ENCODE data around the gene SCRN3.
A peak's percentile ranks its signal among the peaks of the same experiment; 100 is the strongest.
"Not testable (repeated sequence)": the region's sequence is repeated elsewhere in the genome, so short reads cannot be mapped to it uniquely, and the experiment has no call there.

Gene SCRN3

GRCh38 chr2:174395284-174395968, at the start of gene SCRN3:
Gene SCRN3, plus strand, starts transcription at chr2:174395730. Its CDS starts 2,554 bp downstream, at chr2:174398284.
- Histone ChIP-seq H3K27ac (ENCODE audit: low read length) (peak within 1 kb of the TSS; percentile 80), H3K27me3 (ENCODE audit: control insufficient read depth, insufficient read depth, low read length) (no peaks in the 10 kb centered on the region), H3K36me3 (ENCODE audit: control insufficient read depth, low read depth, low read length) (no peaks in the 10 kb centered on the region), H3K4me1 (ENCODE audit: control insufficient read depth, low read depth, low read length) (peaks cover 6% of the 10 kb centered on the region), H3K9ac (ENCODE audit: low read length) (peak within 1 kb of the TSS; percentile 61), H3K4me3 (ENCODE audit: low read length) (peak within 1 kb of the TSS; percentile 95), H3K9me3 (ENCODE audit: control insufficient read depth, low read depth, low read length) (no peaks in the 10 kb centered on the region)

DNA sequence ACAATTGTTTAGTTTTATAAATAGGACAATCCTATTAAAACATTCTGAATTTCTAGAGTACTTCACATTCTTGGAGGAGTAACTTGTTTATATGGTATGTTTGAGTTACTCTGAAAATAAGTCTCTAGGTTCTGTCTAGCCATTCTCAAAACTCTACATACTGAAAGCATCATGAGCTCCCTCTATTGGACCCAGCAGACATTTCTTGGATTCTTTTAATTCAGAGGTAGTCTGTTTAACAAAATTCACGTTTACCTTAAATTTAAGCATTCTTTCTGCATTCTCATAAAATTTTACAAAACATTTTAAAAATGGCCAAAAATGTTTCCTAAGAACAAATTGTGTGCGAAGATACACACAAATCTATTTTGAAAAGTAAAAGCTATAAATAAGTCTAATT, 45.5 kb upstream of the SCRN3 start:
- Histone ChIP-seq H3K9ac (ENCODE audit: low read length) (no peak overlapping the region), H3K4me1 (ENCODE audit: control insufficient read depth, low read depth, low read length) (peaks cover 3% of the 10 kb centered on the region), H3K9me3 (ENCODE audit: control insufficient read depth, low read depth, low read length) (no peaks in the 10 kb centered on the region), H3K27ac (ENCODE audit: low read length) (no peak overlapping the region), H3K4me3 (ENCODE audit: low read length) (no peak overlapping the region), H3K27me3 (ENCODE audit: control insufficient read depth, insufficient read depth, low read length) (peaks cover 12% of the 10 kb centered on the region), H3K36me3 (ENCODE audit: control insufficient read depth, low read depth, low read length) (no peaks in the 10 kb centered on the region)

- Histone ChIP-seq H3K9me3 (ENCODE audit: control insufficient read depth, low read depth, low read length) (no peaks in the 10 kb centered on the region), H3K27me3 (ENCODE audit: control insufficient read depth, insufficient read depth, low read length) (peaks cover 5% of the 10 kb centered on the region), H3K4me1 (ENCODE audit: control insufficient read depth, low read depth, low read length) (peaks cover 3% of the 10 kb centered on the region), H3K27ac (ENCODE audit: low read length) (no peak overlapping the region), H3K36me3 (ENCODE audit: control insufficient read depth, low read depth, low read length) (no peaks in the 10 kb centered on the region), H3K4me3 (ENCODE audit: low read length) (no peak overlapping the region), H3K9ac (ENCODE audit: low read length) (no peak overlapping the region)
Measured at GRCh38 chr2:174350593-174351181, 44.8 kb upstream of the SCRN3 start.

DNA sequence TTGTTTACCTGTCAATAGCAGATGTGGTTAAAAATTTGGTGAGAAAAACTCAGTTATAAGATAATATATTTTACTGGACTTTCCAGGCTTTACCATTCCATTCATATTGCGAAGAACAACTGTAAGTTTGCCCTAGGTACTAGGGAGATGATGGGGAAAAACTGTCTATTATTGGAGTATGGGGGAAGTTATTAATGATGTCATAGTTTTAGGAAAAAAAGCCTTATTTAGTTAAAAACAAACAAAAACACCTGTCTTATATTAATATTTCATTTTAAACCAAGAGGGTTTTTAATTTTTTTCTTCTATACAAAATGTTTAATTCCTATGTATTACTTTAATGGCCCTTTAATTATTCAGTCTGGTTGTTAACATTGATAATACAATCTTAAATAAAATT, 42.5 kb upstream of the SCRN3 start:
- Histone ChIP-seq H3K4me1 (ENCODE audit: control insufficient read depth, low read depth, low read length) (no peaks in the 10 kb centered on the region), H3K9me3 (ENCODE audit: control insufficient read depth, low read depth, low read length) (no peaks in the 10 kb centered on the region), H3K4me3 (ENCODE audit: low read length) (no peak overlapping the region), H3K27ac (ENCODE audit: low read length) (no peak overlapping the region), H3K9ac (ENCODE audit: low read length) (no peak overlapping the region), H3K27me3 (ENCODE audit: control insufficient read depth, insufficient read depth, low read length) (no peaks in the 10 kb centered on the region), H3K36me3 (ENCODE audit: control insufficient read depth, low read depth, low read length) (no peaks in the 10 kb centered on the region)

GRCh38 chr2:174356347-174356746, 39.2 kb upstream of the SCRN3 start:
- H3K4me1 ChIP-seq (ENCODE audit: control insufficient read depth, low read depth, low read length), result no peaks in the 10 kb centered on the region
- H3K27me3 ChIP-seq (ENCODE audit: control insufficient read depth, insufficient read depth, low read length), result no peaks in the 10 kb centered on the region
- H3K9me3 ChIP-seq (ENCODE audit: control insufficient read depth, low read depth, low read length), result no peaks in the 10 kb centered on the region
- H3K4me3 ChIP-seq (ENCODE audit: low read length), result no peak overlapping the region
- no peak overlapping the region for H3K9ac ChIP-seq (ENCODE audit: low read length)
- no peaks in the 10 kb centered on the region for H3K36me3 ChIP-seq (ENCODE audit: control insufficient read depth, low read depth, low read length)
- H3K27ac ChIP-seq (ENCODE audit: low read length), result no peak overlapping the region

DNA sequence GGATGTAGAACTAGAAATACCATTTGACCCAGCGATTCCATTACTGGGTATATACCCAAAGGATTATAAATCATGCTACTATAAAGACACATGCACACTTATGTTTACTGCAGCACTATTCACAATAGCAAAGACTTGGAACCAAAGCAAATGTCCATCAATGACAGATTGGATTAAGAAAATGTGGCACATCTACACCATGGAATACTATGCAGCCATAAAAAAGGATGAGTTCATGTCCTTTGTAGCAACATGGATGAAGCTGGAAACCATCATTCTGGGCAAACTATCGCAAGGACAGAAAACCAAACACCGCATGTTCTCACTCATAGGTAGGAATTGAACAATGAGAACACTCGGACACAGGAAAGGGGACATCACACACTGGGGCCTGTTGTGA, 35.9 kb upstream of the SCRN3 start:
- H3K27ac ChIP-seq (ENCODE audit: low read length); H3K9ac ChIP-seq (ENCODE audit: low read length); H3K27me3 ChIP-seq (ENCODE audit: control insufficient read depth, insufficient read depth, low read length); H3K4me1 ChIP-seq (ENCODE audit: control insufficient read depth, low read depth, low read length); H3K4me3 ChIP-seq (ENCODE audit: low read length); H3K9me3 ChIP-seq (ENCODE audit: control insufficient read depth, low read depth, low read length); H3K36me3 ChIP-seq (ENCODE audit: control insufficient read depth, low read depth, low read length): not testable (repeated sequence)

DNA sequence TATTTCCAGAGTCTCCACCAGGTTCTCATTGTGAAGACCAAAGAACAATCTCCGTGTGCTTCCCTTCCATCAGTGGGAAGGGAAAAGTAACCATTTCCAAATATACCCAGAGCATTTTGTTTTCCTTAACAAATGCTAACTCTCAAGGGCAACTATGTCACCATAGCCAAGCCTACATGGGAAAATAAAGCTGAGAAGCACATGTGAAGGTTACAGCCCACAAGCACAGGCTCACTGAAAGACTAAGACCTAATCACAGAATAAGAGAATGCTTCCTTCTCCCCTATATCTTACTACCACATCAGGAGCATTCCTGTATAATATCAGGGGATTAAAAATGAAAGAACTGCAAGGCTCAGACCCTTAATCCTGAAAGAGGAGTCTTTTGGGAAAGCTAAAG, 32.6 kb upstream of the SCRN3 start:
- Histone ChIP-seq H3K27me3 (ENCODE audit: control insufficient read depth, insufficient read depth, low read length) (no peaks in the 10 kb centered on the region), H3K36me3 (ENCODE audit: control insufficient read depth, low read depth, low read length) (no peaks in the 10 kb centered on the region), H3K27ac (ENCODE audit: low read length) (no peak overlapping the region), H3K4me3 (ENCODE audit: low read length) (no peak overlapping the region), H3K4me1 (ENCODE audit: control insufficient read depth, low read depth, low read length) (no peaks in the 10 kb centered on the region), H3K9me3 (ENCODE audit: control insufficient read depth, low read depth, low read length) (no peaks in the 10 kb centered on the region), H3K9ac (ENCODE audit: low read length) (no peak overlapping the region)

GRCh38 chr2:174363492-174364225, 31.9 kb upstream of the SCRN3 start:
- H3K27me3 ChIP-seq (ENCODE audit: control insufficient read depth, insufficient read depth, low read length); H3K36me3 ChIP-seq (ENCODE audit: control insufficient read depth, low read depth, low read length); H3K9me3 ChIP-seq (ENCODE audit: control insufficient read depth, low read depth, low read length); H3K4me3 ChIP-seq (ENCODE audit: low read length); H3K27ac ChIP-seq (ENCODE audit: low read length); H3K9ac ChIP-seq (ENCODE audit: low read length); H3K4me1 ChIP-seq (ENCODE audit: control insufficient read depth, low read depth, low read length): not testable (repeated sequence)

- H3K36me3 ChIP-seq (ENCODE audit: control insufficient read depth, low read depth, low read length), result no peaks in the 10 kb centered on the region
- no peaks in the 10 kb centered on the region for H3K9me3 ChIP-seq (ENCODE audit: control insufficient read depth, low read depth, low read length)
- no peaks in the 10 kb centered on the region for H3K4me1 ChIP-seq (ENCODE audit: control insufficient read depth, low read depth, low read length)
- H3K27me3 ChIP-seq (ENCODE audit: control insufficient read depth, insufficient read depth, low read length), result no peaks in the 10 kb centered on the region
- H3K9ac ChIP-seq (ENCODE audit: low read length), result no peak overlapping the region
- no peak overlapping the region for H3K27ac ChIP-seq (ENCODE audit: low read length)
- H3K4me3 ChIP-seq (ENCODE audit: low read length), result no peak overlapping the region
Measured at GRCh38 chr2:174364628-174365027, 30.9 kb upstream of the SCRN3 start.

DNA sequence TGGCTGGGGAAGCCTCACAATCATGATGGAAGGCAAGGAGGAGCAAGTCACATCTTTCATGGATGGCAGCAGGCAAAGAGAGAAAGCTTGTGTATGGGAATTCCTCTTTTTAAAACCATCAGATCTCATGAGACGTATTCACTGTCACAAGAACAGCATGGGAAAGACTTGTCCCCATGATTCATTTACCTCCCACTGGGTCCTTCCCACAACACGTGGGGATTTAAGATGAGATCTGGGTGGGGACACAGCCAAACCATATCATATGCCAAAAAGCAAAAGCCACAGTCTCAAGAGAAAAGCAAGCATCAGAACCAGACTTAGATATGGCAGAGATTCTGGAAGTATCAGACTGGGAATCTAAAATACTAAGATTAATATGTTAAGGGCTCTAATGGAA, 30.0 kb upstream of the SCRN3 start:
- Histone ChIP-seq H3K27me3 (ENCODE audit: control insufficient read depth, insufficient read depth, low read length) (no peaks in the 10 kb centered on the region), H3K9ac (ENCODE audit: low read length) (no peak overlapping the region), H3K4me1 (ENCODE audit: control insufficient read depth, low read depth, low read length) (no peaks in the 10 kb centered on the region), H3K9me3 (ENCODE audit: control insufficient read depth, low read depth, low read length) (no peaks in the 10 kb centered on the region), H3K4me3 (ENCODE audit: low read length) (no peak overlapping the region), H3K27ac (ENCODE audit: low read length) (no peak overlapping the region), H3K36me3 (ENCODE audit: control insufficient read depth, low read depth, low read length) (no peaks in the 10 kb centered on the region)

DNA sequence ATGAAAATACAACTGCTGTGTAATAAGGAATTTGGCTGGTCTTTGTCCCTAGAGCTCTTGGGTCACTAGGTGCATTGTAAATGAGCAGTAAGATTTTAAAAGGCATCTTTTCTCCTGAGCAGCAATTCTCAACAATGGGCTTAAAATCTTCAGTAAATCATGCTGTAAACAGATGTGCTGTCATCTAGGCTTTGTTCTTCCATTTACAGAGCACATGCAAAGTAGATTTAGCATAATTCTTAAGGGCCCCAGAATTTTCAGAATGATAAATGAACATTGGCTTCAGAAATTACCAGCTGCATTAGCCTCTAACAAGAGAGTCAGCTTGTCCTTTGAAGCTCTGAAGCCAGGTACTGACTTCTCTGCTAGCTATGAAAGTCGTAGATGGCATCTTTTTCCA, 26.8 kb upstream of the SCRN3 start:
- H3K36me3 ChIP-seq (ENCODE audit: control insufficient read depth, low read depth, low read length), result peaks cover 2% of the 10 kb centered on the region
- H3K9me3 ChIP-seq (ENCODE audit: control insufficient read depth, low read depth, low read length), result no peaks in the 10 kb centered on the region
- no peak overlapping the region for H3K9ac ChIP-seq (ENCODE audit: low read length)
- no peaks in the 10 kb centered on the region for H3K27me3 ChIP-seq (ENCODE audit: control insufficient read depth, insufficient read depth, low read length)
- no peak overlapping the region for H3K4me3 ChIP-seq (ENCODE audit: low read length)
- no peaks in the 10 kb centered on the region for H3K4me1 ChIP-seq (ENCODE audit: control insufficient read depth, low read depth, low read length)
- H3K27ac ChIP-seq (ENCODE audit: low read length), result no peak overlapping the region

- no peak overlapping the region for H3K9ac ChIP-seq (ENCODE audit: low read length)
- H3K27ac ChIP-seq (ENCODE audit: low read length), result no peak overlapping the region
- no peaks in the 10 kb centered on the region for H3K4me1 ChIP-seq (ENCODE audit: control insufficient read depth, low read depth, low read length)
- H3K36me3 ChIP-seq (ENCODE audit: control insufficient read depth, low read depth, low read length), result peaks cover 20% of the 10 kb centered on the region
- no peaks in the 10 kb centered on the region for H3K9me3 ChIP-seq (ENCODE audit: control insufficient read depth, low read depth, low read length)
- H3K4me3 ChIP-seq (ENCODE audit: low read length), result no peak overlapping the region
- H3K27me3 ChIP-seq (ENCODE audit: control insufficient read depth, insufficient read depth, low read length), result no peaks in the 10 kb centered on the region
Measured at GRCh38 chr2:174376967-174377366, 18.6 kb upstream of the SCRN3 start.

All from iPS-18a (cell line).